ENCODE results near the gene FOXO6. TPM values are rescaled to one million over a fixed set of nuclear protein-coding genes. Genes with fewer than 3 reads are reported as not detected.

Gene FOXO6
- total RNA-seq, 3 donors from 2014 or later, result 0.98 to 1.3 TPM; not detected in 1

GRCh38 chr1:41400225-41400624 lies 39.0 kb downstream of the FOXO6 start:
- Histone ChIP-seq H3K9me3 (no peaks in the 10 kb centered on the region), H3K4me1 (no peaks in the 10 kb centered on the region), H3K4me3 (no peak overlapping the region), H3K27ac (no peak overlapping the region), H3K36me3 (no peaks in the 10 kb centered on the region), H3K27me3 (no peaks in the 10 kb centered on the region)
- no peak for DNase-seq (ENCODE audit: low spot score in 2 of 2)
- intact Hi-C loops (cut with DNase I; ENCODE audit: low total_unique reads), result no loop called here
- TF ChIP-seq POLR2A (IDR thresholded peaks at IDR 0.05), result no peak
- no peak for TF ChIP-seq POLR2AphosphoS5 (IDR thresholded peaks at IDR 0.05)
- TF ChIP-seq, protein P1, sequence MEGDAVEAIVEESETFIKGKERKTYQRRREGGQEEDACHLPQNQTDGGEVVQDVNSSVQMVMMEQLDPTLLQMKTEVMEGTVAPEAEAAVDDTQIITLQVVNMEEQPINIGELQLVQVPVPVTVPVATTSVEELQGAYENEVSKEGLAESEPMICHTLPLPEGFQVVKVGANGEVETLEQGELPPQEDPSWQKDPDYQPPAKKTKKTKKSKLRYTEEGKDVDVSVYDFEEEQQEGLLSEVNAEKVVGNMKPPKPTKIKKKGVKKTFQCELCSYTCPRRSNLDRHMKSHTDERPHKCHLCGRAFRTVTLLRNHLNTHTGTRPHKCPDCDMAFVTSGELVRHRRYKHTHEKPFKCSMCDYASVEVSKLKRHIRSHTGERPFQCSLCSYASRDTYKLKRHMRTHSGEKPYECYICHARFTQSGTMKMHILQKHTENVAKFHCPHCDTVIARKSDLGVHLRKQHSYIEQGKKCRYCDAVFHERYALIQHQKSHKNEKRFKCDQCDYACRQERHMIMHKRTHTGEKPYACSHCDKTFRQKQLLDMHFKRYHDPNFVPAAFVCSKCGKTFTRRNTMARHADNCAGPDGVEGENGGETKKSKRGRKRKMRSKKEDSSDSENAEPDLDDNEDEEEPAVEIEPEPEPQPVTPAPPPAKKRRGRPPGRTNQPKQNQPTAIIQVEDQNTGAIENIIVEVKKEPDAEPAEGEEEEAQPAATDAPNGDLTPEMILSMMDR (IDR thresholded peaks at IDR 0.05), result no peak

DNA sequence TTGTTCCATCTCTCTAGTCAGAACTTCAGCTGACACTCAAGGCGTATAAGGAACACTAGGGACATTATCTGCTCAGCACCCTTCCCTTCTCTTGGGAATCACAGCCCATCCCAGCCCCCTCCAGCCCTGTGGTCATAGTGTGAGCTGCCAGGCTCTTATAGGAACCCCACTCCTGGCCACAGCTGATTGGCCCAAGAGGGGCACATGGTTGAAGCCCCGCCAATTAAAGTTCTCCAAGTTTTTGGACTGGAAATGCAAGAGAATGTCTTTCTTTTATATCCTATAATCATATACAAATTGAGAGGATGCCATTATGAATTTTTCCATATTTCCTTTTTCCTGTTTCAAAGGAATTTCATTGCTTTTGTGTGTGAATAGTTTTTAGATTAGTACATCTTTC lies 40.7 kb downstream of the FOXO6 start:
- Histone ChIP-seq H3K27ac (no peak overlapping the region), H3K9me3 (no peaks in the 10 kb centered on the region), H3K4me3 (no peak overlapping the region), H3K27me3 (no peaks in the 10 kb centered on the region), H3K36me3 (no peaks in the 10 kb centered on the region), H3K4me1 (no peaks in the 10 kb centered on the region)
- TF ChIP-seq POLR2AphosphoS5 (IDR thresholded peaks at IDR 0.05), result no peak
- DNase-seq (ENCODE audit: low spot score in 2 of 2), result no peak
- intact Hi-C loops (cut with DNase I; ENCODE audit: low total_unique reads), result no loop called here

DNA sequence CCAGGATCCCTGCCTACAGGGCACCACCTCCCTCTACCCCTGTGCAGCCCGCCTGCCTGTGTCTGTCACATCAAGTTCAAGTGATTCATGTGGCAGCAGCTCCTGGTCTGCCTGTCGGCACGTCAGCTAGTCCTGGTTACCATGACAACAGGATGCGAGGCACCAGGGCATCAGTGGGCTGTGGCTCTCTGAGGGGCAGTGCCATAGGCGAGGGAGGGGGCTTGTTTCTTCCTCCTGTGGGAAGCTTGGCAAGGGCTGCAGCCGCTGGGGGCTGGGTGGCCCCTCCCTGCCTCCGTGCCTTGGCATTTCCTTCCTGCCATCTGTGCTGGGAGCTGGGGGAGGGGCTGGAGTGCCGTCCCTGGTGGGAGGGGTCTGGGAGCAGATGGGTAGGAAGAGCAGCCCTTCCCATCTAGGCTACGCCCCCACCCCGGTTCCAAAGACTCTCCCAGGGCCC lies 43.1 kb downstream of the FOXO6 start:
- H3K4me3 ChIP-seq, result no peak overlapping the region
- no peaks in the 10 kb centered on the region for H3K27me3 ChIP-seq
- no peaks in the 10 kb centered on the region for H3K36me3 ChIP-seq
- H3K27ac ChIP-seq, result no peak overlapping the region
- H3K4me1 ChIP-seq, result no peaks in the 10 kb centered on the region
- DNase-seq (ENCODE audit: low spot score in 2 of 2), result no peak
- TF ChIP-seq POLR2AphosphoS5 (IDR thresholded peaks at IDR 0.05), result no peak
- no peak for TF ChIP-seq POLR2A (IDR thresholded peaks at IDR 0.05)
- TF ChIP-seq, protein P1 (IDR thresholded peaks at IDR 0.05), result no peak
- intact Hi-C loops (cut with DNase I; ENCODE audit: low total_unique reads), result no loop called here
- H3K9me3 ChIP-seq, result no peaks in the 10 kb centered on the region

DNA sequence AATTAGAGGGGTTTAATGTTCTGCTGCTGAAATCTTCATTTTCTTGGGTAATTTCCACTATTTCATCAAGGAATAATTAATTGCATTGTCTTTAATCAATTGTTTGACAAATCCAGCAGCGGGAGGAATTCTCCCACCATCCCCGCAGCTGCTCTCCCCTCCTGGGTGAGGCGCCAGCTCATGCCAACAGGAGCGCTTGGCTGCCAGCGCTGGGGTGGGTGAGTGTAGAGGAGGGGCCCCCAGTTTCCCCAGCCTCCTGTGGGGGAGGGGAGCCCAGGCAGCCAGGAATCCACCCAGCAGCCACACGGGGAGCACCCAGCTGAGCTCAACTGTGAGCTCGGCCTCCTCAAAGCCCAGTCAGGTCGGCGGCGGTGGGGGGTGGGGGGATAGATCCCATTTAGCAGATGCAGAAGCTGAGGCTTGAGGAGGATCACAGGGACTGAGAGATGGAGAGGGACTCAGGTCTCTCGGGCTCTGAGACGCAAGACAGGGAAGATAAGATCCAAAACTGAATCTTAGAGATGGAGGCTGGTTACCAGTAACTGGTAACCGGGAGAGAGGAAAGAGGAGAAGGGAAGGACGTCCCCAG lies 46.5 kb downstream of the FOXO6 start:
- intact Hi-C loops (cut with DNase I; ENCODE audit: low total_unique reads), result no loop called here
- Histone ChIP-seq H3K27me3 (no peaks in the 10 kb centered on the region), H3K4me1 (no peaks in the 10 kb centered on the region), H3K27ac (no peak overlapping the region), H3K36me3 (no peaks in the 10 kb centered on the region), H3K9me3 (no peaks in the 10 kb centered on the region), H3K4me3 (no peak overlapping the region)
- DNase-seq (ENCODE audit: low spot score in 2 of 2), result no peak
- TF ChIP-seq, protein P1 (IDR thresholded peaks at IDR 0.05), result no peak
- TF ChIP-seq POLR2AphosphoS5 (IDR thresholded peaks at IDR 0.05), result no peak
- no peak for TF ChIP-seq POLR2A (IDR thresholded peaks at IDR 0.05)

DNA sequence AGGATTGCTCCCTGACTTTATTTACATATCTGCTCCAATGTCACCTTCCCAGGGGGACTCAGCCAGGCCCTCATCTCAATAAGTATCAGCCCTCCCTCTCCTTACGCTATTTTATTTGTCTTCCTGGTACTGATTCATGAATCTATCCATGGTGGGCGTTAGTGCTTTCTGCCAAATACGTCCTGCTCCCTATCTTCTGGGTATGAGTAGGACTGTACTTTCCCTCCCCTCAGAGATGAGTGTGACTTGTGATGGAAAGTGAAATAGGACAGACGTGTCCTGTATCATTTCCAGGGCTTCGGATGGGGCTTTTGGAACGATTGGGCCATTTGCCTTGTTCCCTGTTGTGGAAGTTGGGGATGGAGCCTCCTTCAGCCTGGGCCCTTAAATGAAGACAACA lies 47.5 kb downstream of the FOXO6 start:
- TF ChIP-seq POLR2A (IDR thresholded peaks at IDR 0.05) (no peak), POLR2AphosphoS5 (IDR thresholded peaks at IDR 0.05) (no peak)
- TF ChIP-seq, protein P1 (IDR thresholded peaks at IDR 0.05), result no peak
- intact Hi-C loops (cut with DNase I; ENCODE audit: low total_unique reads), result no loop called here
- no peaks in the 10 kb centered on the region for H3K36me3 ChIP-seq
- no peaks in the 10 kb centered on the region for H3K27me3 ChIP-seq
- no peaks in the 10 kb centered on the region for H3K9me3 ChIP-seq
- no peak overlapping the region for H3K27ac ChIP-seq
- no peak overlapping the region for H3K4me3 ChIP-seq
- no peak for DNase-seq (ENCODE audit: low spot score in 2 of 2)
- H3K4me1 ChIP-seq, result no peaks in the 10 kb centered on the region
